Stimulated activated CD8-positive, alpha-beta memory T cell treated with anti-CD3 and anti-CD28 coated beads, Interleukin-12 subunit alpha, Interleukin-12 subunit beta, amount 100 ng/mL, for 4 hours (primary cell): ENCODE data around the gene RAD51B.

Source experiments
- DNase-seq: peaks from one replicate; pipeline ENCODE4 v3.0.0-alpha.2; 2020; ENCODE audit warnings: low read depth

Gene RAD51B

GRCh38 chr14:68331991-68332390 lies 512.4 kb downstream of the RAD51B start:
- no peak for DNase-seq

GRCh38 chr14:68333262-68333661 lies 513.7 kb downstream of the RAD51B start:
- DNase-seq, result no peak

GRCh38 chr14:68335312-68335711 lies 515.7 kb downstream of the RAD51B start:
- DNase-seq, result no peak

- DNase-seq, result no peak
These were observed 516.6 kb downstream of the RAD51B start for GRCh38 chr14:68336165-68336564.

GRCh38 chr14:68337279-68337678 lies 517.7 kb downstream of the RAD51B start:
- DNase-seq, result no peak

GRCh38 chr14:68340262-68340661 lies 520.7 kb downstream of the RAD51B start:
- no peak for DNase-seq

- no peak for DNase-seq
These were observed 522.0 kb downstream of the RAD51B start for GRCh38 chr14:68341411-68342212.

- DNase-seq, result no peak
These were observed 522.7 kb downstream of the RAD51B start for GRCh38 chr14:68342216-68342763.

- DNase-seq, result no peak
These were observed 524.0 kb downstream of the RAD51B start for GRCh38 chr14:68343534-68344118.

- DNase-seq, result no peak
These were observed 526.2 kb downstream of the RAD51B start for GRCh38 chr14:68345738-68346137.

- no peak for DNase-seq
These were observed 527.2 kb downstream of the RAD51B start for GRCh38 chr14:68346556-68347343.

GRCh38 chr14:68349900-68350629 lies 530.5 kb downstream of the RAD51B start:
- DNase-seq, result no peak

- DNase-seq, result no peak
These were observed 535.8 kb downstream of the RAD51B start for GRCh38 chr14:68355415-68355814.

- no peak for DNase-seq
These were observed 538.2 kb downstream of the RAD51B start for GRCh38 chr14:68357777-68358176.

GRCh38 chr14:68358500-68358899 lies 538.9 kb downstream of the RAD51B start:
- DNase-seq, result no peak

GRCh38 chr14:68359022-68359836 lies 539.6 kb downstream of the RAD51B start:
- no peak for DNase-seq

GRCh38 chr14:68359837-68360552 lies 540.4 kb downstream of the RAD51B start:
- DNase-seq, result no peak

GRCh38 chr14:68361231-68361630 lies 541.7 kb downstream of the RAD51B start:
- no peak for DNase-seq

- no peak for DNase-seq
These were observed 543.3 kb downstream of the RAD51B start for GRCh38 chr14:68362846-68363245.

GRCh38 chr14:68363466-68363842 lies 543.9 kb downstream of the RAD51B start:
- DNase-seq, result no peak
